GM19438 (cell line): ENCODE data around the gene DPH3.

Experiments
- ATAC-seq: cut with Tn5 transposase; IDR thresholded peaks from one replicate; pipeline ENCODE4 v1.9.1; 2021; ENCODE audit warnings: low read depth; ENCODE audit not compliant: unreplicated experiment

Gene DPH3

GRCh38 chr3:16258177-16258576, 6.6 kb downstream of the DPH3 start:
- ATAC-seq = no peak

GRCh38 chr3:16257309-16257708, 7.4 kb downstream of the DPH3 start:
- no peak for ATAC-seq

GRCh38 chr3:16255726-16256125, 9.0 kb downstream of the DPH3 start:
- no peak for ATAC-seq

- ATAC-seq = no peak
Observed at GRCh38 chr3:16255326-16255725, 9.4 kb downstream of the DPH3 start.

- ATAC-seq = no peak
Observed at GRCh38 chr3:16254916-16255315, 9.8 kb downstream of the DPH3 start.

GRCh38 chr3:16253601-16254000, 11.1 kb downstream of the DPH3 start:
- no peak for ATAC-seq

GRCh38 chr3:16252988-16253387, 11.8 kb downstream of the DPH3 start:
- no peak for ATAC-seq

GRCh38 chr3:16252243-16252978, 12.3 kb downstream of the DPH3 start:
- no peak for ATAC-seq

- ATAC-seq = no peak
Observed at GRCh38 chr3:16251316-16252085, 13.2 kb downstream of the DPH3 start.

- ATAC-seq = no peak
Observed at GRCh38 chr3:16249886-16250285, 14.9 kb downstream of the DPH3 start.

- ATAC-seq = no peak
Observed at GRCh38 chr3:16249336-16249735, 15.4 kb downstream of the DPH3 start.

- no peak for ATAC-seq
Observed at GRCh38 chr3:16248556-16248955, 16.2 kb downstream of the DPH3 start.

GRCh38 chr3:16247282-16248061, 17.3 kb downstream of the DPH3 start:
- ATAC-seq = peak; percentile 84

- ATAC-seq = no peak
Observed at GRCh38 chr3:16245609-16246008, 19.1 kb downstream of the DPH3 start.

GRCh38 chr3:16243706-16244490, 20.8 kb downstream of the DPH3 start:
- no peak for ATAC-seq

GRCh38 chr3:16242177-16242576, 22.6 kb downstream of the DPH3 start:
- ATAC-seq = no peak

GRCh38 chr3:16241225-16241624, 23.5 kb downstream of the DPH3 start:
- ATAC-seq = no peak

- no peak for ATAC-seq
Observed at GRCh38 chr3:16240229-16241023, 24.3 kb downstream of the DPH3 start.

- no peak for ATAC-seq
Observed at GRCh38 chr3:16239780-16240179, 25.0 kb downstream of the DPH3 start.
